Measurements from ENCODE around the gene CSNK1D. TPM values are rescaled to one million over a fixed set of nuclear protein-coding genes. Genes with fewer than 3 reads are reported as not detected.

CSNK1D gene
- total and polyA plus RNA-seq, 10 of the 15 experiments (the other 5 are each of a cell fraction or from before 2014, with no cell fraction given): 5.7 to 105 (median 58.1) TPM

- Histone ChIP-seq H4K20me1 (ENCODE audit: control insufficient read depth, insufficient read depth) (peaks cover 7% of the 10 kb centered on the region), H3K36me3 (ENCODE audit: control insufficient read depth in 2 of 2, insufficient read depth in 2 of 2, low read length in 1 of 2) (peaks cover 41 to 77% of the 10 kb centered on the region in 2 experiments), H3K27me3 (replicated peaks in 1 of 2; ENCODE audit: control insufficient read depth in 2 of 2, insufficient read depth in 2 of 2, low read length in 1 of 2) (no peaks in the 10 kb centered on the region), H3K4me1 (ENCODE audit: control insufficient read depth, insufficient read depth, low read length) (no peaks in the 10 kb centered on the region), H3K27ac (ENCODE audit: control insufficient read depth, insufficient read depth) (no peak overlapping the region), H3K9me3 (replicated peaks; ENCODE audit: control insufficient read depth, insufficient read depth, low read length) (no peaks in the 10 kb centered on the region), H3K4me3 (no peak overlapping the region), H3K79me2 (ENCODE audit: control insufficient read depth, insufficient read depth, low read length) (no peaks in the 10 kb centered on the region), H2AFZ (ENCODE audit: control insufficient read depth, low read depth, low read length) (no peak overlapping the region), H3K9ac (ENCODE audit: control insufficient read depth, insufficient read depth, low read length) (no peak overlapping the region), H3K4me2 (ENCODE audit: control insufficient read depth, insufficient read depth) (no peak overlapping the region)
- ATAC-seq (no peak), DNase-seq (ENCODE audit: low read depth, low spot score) (no peak), FAIRE-seq (no peak)
- POLR2A ChIA-PET: interaction anchor here (0.6 kb wide), 1 partner anchor 77 kb away, joined by 3 read pairs; no protein-coding TSS in a partner anchor
- RAD21 ChIA-PET (ENCODE audit: unreplicated experiment): no interaction called here
- BruUV-seq (replicated peaks): TSS peak; percentile 33
- TF ChIP-seq CBX5 (IDR thresholded peaks at IDR 0.05; ENCODE audit: low read depth): no peak
- TF ChIP-seq ZBTB4 (CRISPR knock-in tag; IDR thresholded peaks at IDR 0.05): no peak
- peak; percentile 20; the same call in 1 of the 2 replicates for TF ChIP-seq POLR2AphosphoS5 (IDR thresholded peaks at IDR 0.05; ENCODE audit: low read length)
- TF ChIP-seq SIX5 (IDR thresholded peaks at IDR 0.05; ENCODE audit: low read depth, low read length, severe bottlenecking): no peak
- no peak for TF ChIP-seq RELA (IDR thresholded peaks at IDR 0.05; ENCODE audit: borderline replicate concordance, partially characterized antibody)
- TF ChIP-seq POLR2A (IDR thresholded peaks at IDR 0.05; ENCODE audit: low read depth, low read length): 0 out of 2 replicates have a peak, but pooled peaks have one; percentile 17
- intact Hi-C loops (cut with micrococcal nuclease; ENCODE audit: unreplicated experiment) (no loop called here), in situ Hi-C loops (cut with MboI) (no loop called here)
- CTCF ChIA-PET: no interaction called here
- 78% methylated on average over 22 of the region's 22 CpGs for WGBS (ENCODE audit: insufficient coverage, insufficient replicate concordance, low lambda C conversion rate, missing lambda C conversion rate)
- SMC1A ChIA-PET (ENCODE audit: uncharacterized antibody, unreplicated experiment): interaction anchor here (1.1 kb wide), 1 partner anchor 46 kb away, joined by 3 read pairs; no protein-coding TSS in a partner anchor
Measured at GRCh38 chr17:82247182-82247823, 26.2 kb downstream of the CSNK1D start.

Measured in GM12878 (cell line).